H1 (cell line): Measurements from ENCODE around the gene ZNF350. TPM values are rescaled to one million over a fixed set of nuclear protein-coding genes. Genes with fewer than 3 reads are reported as not detected.

Experiments
- CTCF ChIA-PET: fragments of 300-600 bp; sonication (Branson Sonifier 250); formaldehyde crosslinking; loops from one replicate; lab custom pipeline; 2021; ENCODE audit not compliant: partially characterized antibody; lab: Charles Lee
- POLR2A ChIA-PET: fragments of 300-600 bp; sonication (Branson Sonifier 250); formaldehyde crosslinking; loops from one replicate; lab custom pipeline; 2021; ENCODE audit warnings: inconsistent platforms; ENCODE audit not compliant: partially characterized antibody; lab: Charles Lee
- DNase-seq, 2 experiments: peaks; one replicate each; pipeline versions ENCODE4 v3.0.0 to v3.0.0-alpha.2; 2010 to 2022; ENCODE audit warnings: low spot score in 2 of 2, low read depth in 1 of 2, mixed read lengths in 1 of 2
- FAIRE-seq: peaks from 2 replicates; lab custom pipeline; 2011; peaks lifted over from hg19 to GRCh38; lab: Jason Lieb, UNC
- H2AFZ ChIP-seq: 2 replicates; pipeline ENCODE4 v1.8.1; 2012; ENCODE audit warnings: low read length, inconsistent platforms
- H2AK5ac ChIP-seq: 2 replicates; pipeline ENCODE4 v1.6.1; 2013; ENCODE audit warnings: low read depth, low read length
- H2BK120ac ChIP-seq: replicated peaks from 2 replicates; pipeline ENCODE3; 2013; ENCODE audit warnings: low read depth, low read length, inconsistent platforms
- H2BK12ac ChIP-seq: 2 replicates; pipeline ENCODE4 v1.6.1; 2013; ENCODE audit warnings: low read depth, low read length
- H2BK15ac ChIP-seq: 2 replicates; pipeline ENCODE4 v1.6.1; 2013; ENCODE audit warnings: low read length
- H2BK20ac ChIP-seq: 2 replicates; pipeline ENCODE4 v1.6.1; 2013; ENCODE audit warnings: low read length
- H2BK5ac ChIP-seq: 2 replicates; pipeline ENCODE4 v1.6.1; 2013; ENCODE audit warnings: low read depth, low read length
- H3K14ac ChIP-seq: 2 replicates; pipeline ENCODE4 v1.6.1; 2013; ENCODE audit warnings: inconsistent platforms; ENCODE audit not compliant: insufficient read length
- H3K18ac ChIP-seq: 2 replicates; pipeline ENCODE4 v1.6.1; 2013; ENCODE audit warnings: low read length; ENCODE audit errors: extremely low read depth
- H3K23ac ChIP-seq: 2 replicates; pipeline ENCODE4 v1.6.1; 2013; ENCODE audit warnings: inconsistent platforms; ENCODE audit not compliant: insufficient read length
- H3K23me2 ChIP-seq: 2 replicates; pipeline ENCODE4 v1.6.1; 2013; ENCODE audit warnings: low read depth, low read length
- H3K27ac ChIP-seq: 2 replicates; pipeline ENCODE4 v1.6.1; 2011; ENCODE audit warnings: low read depth, low read length, inconsistent platforms
- H3K27me3 ChIP-seq, 4 experiments: replicated peaks in 1 of 4; 1 replicate in 1 of 4; 2 replicates in 3 of 4; pipeline versions ENCODE4 v1.6.1 to v1.8.1; 2011 to 2013; ENCODE audit warnings: low read length in 3 of 4, mild to moderate bottlenecking in 3 of 4, inconsistent platforms in 2 of 4, mixed read lengths in 2 of 4, moderate library complexity in 1 of 4; ENCODE audit not compliant: control insufficient read depth in 3 of 4, insufficient read depth in 3 of 4; ENCODE audit errors: extremely low read depth in 1 of 4
- H3K36me3 ChIP-seq, 4 experiments: 2 replicates each; pipeline versions ENCODE4 v1.6.1 to v1.8.1; 2011 to 2013; ENCODE audit warnings: mild to moderate bottlenecking in 4 of 4, low read length in 3 of 4, moderate library complexity in 2 of 4, control low read depth in 1 of 4, inconsistent platforms in 1 of 4; ENCODE audit not compliant: insufficient read depth in 4 of 4, control insufficient read depth in 2 of 4
- H3K4ac ChIP-seq: replicated peaks from 2 replicates; pipeline ENCODE3; 2013; ENCODE audit warnings: low read length, low read depth, mixed read lengths, inconsistent platforms; ENCODE audit not compliant: insufficient read length
- H3K4me1 ChIP-seq, 4 experiments: replicated peaks in 1 of 4; 1 replicate in 1 of 4; 2 replicates in 3 of 4; pipeline versions ENCODE4 v1.6.1 to v1.8.1; 2011 to 2013; ENCODE audit warnings: low read length in 3 of 4, inconsistent platforms in 2 of 4, mixed read lengths in 1 of 4; ENCODE audit not compliant: insufficient read depth in 4 of 4, control insufficient read depth in 3 of 4
- H3K4me2 ChIP-seq, 2 experiments: 2 replicates each; pipeline versions ENCODE4 v1.6.1 to v1.8.1; 2011 to 2013; ENCODE audit warnings: low read depth in 2 of 2, low read length in 2 of 2, control low read depth in 1 of 2, inconsistent platforms in 1 of 2, mild to moderate bottlenecking in 1 of 2; ENCODE audit not compliant: insufficient read depth in 1 of 2
- H3K4me3 ChIP-seq, 4 experiments: fragments of 200-600, 300-600 bp in 1 of 4; sonication (generic), shearing (Covaris generic), sonication (Bioruptor Twin) in 1 of 4; 2 replicates each; pipeline versions ENCODE4 v1.5.1 to v1.8.1; 2011 to 2016; ENCODE audit warnings: low read length in 4 of 4, low read depth in 3 of 4, control low read depth in 2 of 4, inconsistent platforms in 2 of 4, mild to moderate bottlenecking in 2 of 4, mixed read lengths in 1 of 4, moderate library complexity in 1 of 4; ENCODE audit not compliant: insufficient read depth in 2 of 4; ENCODE audit errors: extremely low read depth in 1 of 4
- H3K56ac ChIP-seq: replicated peaks from 2 replicates; pipeline ENCODE3; 2013; ENCODE audit warnings: low read depth, mild to moderate bottlenecking, mixed read lengths, low read length, inconsistent platforms; ENCODE audit not compliant: insufficient read length
- H3K79me1 ChIP-seq: 2 replicates; pipeline ENCODE4 v1.6.1; 2013; ENCODE audit warnings: low read depth, low read length, control low read depth
- H3K79me2 ChIP-seq, 2 experiments: 2 replicates each; pipeline versions ENCODE4 v1.6.1 to v1.8.1; 2012 to 2013; ENCODE audit warnings: low read length in 2 of 2, mild to moderate bottlenecking in 2 of 2, inconsistent platforms in 1 of 2; ENCODE audit not compliant: insufficient read depth in 2 of 2, control insufficient read depth in 1 of 2
- H3K9ac ChIP-seq, 4 experiments: replicated peaks in 1 of 4; 1 replicate in 1 of 4; 2 replicates in 3 of 4; pipeline versions ENCODE4 v1.6.1 to v1.8.1; 2011 to 2013; ENCODE audit warnings: low read depth in 3 of 4, low read length in 3 of 4, control low read depth in 2 of 4, mild to moderate bottlenecking in 2 of 4, moderate library complexity in 2 of 4, inconsistent platforms in 1 of 4; ENCODE audit errors: extremely low read depth in 1 of 4
- H3K9me3 ChIP-seq, 2 experiments: 2 replicates each; pipeline versions ENCODE4 v1.6.1 to v1.8.1; 2012 to 2013; ENCODE audit warnings: mild to moderate bottlenecking in 2 of 2, moderate library complexity in 2 of 2, control low read depth in 1 of 2, inconsistent platforms in 1 of 2, low read depth in 1 of 2, low read length in 1 of 2, mixed read lengths in 1 of 2; ENCODE audit not compliant: insufficient read depth in 2 of 2
- H4K20me1 ChIP-seq, 2 experiments: replicated peaks in 1 of 2; 2 replicates each; pipeline versions ENCODE3 to v1.8.1; 2011 to 2013; ENCODE audit warnings: inconsistent platforms in 2 of 2, low read length in 2 of 2, mild to moderate bottlenecking in 1 of 2; ENCODE audit not compliant: insufficient read depth in 2 of 2, control insufficient read depth in 1 of 2
- H4K5ac ChIP-seq: 2 replicates; pipeline ENCODE4 v1.6.1; 2013; ENCODE audit warnings: low read length, low read depth, mixed read lengths, inconsistent platforms; ENCODE audit not compliant: insufficient read length
- H4K8ac ChIP-seq: 2 replicates; pipeline ENCODE4 v1.8.0; 2013; ENCODE audit warnings: mild to moderate bottlenecking, moderate library complexity, low read length, inconsistent platforms; ENCODE audit not compliant: insufficient read depth; ENCODE audit errors: extremely low read depth
- H4K91ac ChIP-seq: replicated peaks from 2 replicates; pipeline ENCODE3; 2013; ENCODE audit warnings: low read length, mixed read lengths, inconsistent platforms; ENCODE audit not compliant: insufficient read length
- POU5F1 ChIP-seq: IDR thresholded peaks from 2 replicates; pipeline ENCODE4 v1.6.1; 2011; ENCODE audit warnings: low read depth, mild to moderate bottlenecking, low read length, moderate library complexity
- RNF2 ChIP-seq: fragments of 200-900, 300-1000 bp; sonication (generic); IDR thresholded peaks from 2 replicates; pipeline ENCODE4 v1.7.1; 2016; ENCODE audit warnings: borderline replicate concordance, low read depth, mild to moderate bottlenecking, antibody characterized with exemption, low read length; ENCODE audit not compliant: poor library complexity, severe bottlenecking; ENCODE audit errors: missing control alignments
- WGBS, 2 experiments: shearing (Covaris generic) in 1 of 2; methylation state at CpG; one replicate each; pipeline versions ENCODE4 v1.1.6 to v1.1.7; 2013 to 2015; ENCODE audit warnings: low lambda C conversion rate in 2 of 2, mixed read lengths in 2 of 2, inconsistent platforms in 1 of 2, low coverage in 1 of 2, missing lambda C conversion rate in 1 of 2; ENCODE audit not compliant: insufficient replicate concordance in 2 of 2, insufficient coverage in 1 of 2, insufficient read length in 1 of 2; ENCODE audit errors: extremely low coverage in 1 of 2, missing lambda C conversion rate in 1 of 2; 5-methylcytosine and 5-hydroxymethylcytosine counted together
- polyA plus RNA-seq, 7 experiments: library from polyadenylated mRNA; depleted of rRNA in 3 of 7; stranded (reverse) in 5 of 7; unstranded in 2 of 7; fragments of >200 nt in 5 of 7; fragments of 200-250 nt in 2 of 7; gene quantifications; 1 replicate in 5 of 7; 2 replicates in 1 of 7; 4 replicates in 1 of 7; pipeline versions ENCODE4 v1.2.1 to v1.2.3, GENCODE V29; 2011 to 2013; ENCODE audit warnings: missing spikeins in 2 of 7, mixed read lengths in 2 of 7
- total RNA-seq: library from RNA; stranded (reverse); fragmentation: NEBNext Ultra II Directional; extraction: Animal tissue kit (Norgen Biotek cat#: 25700); gene quantifications from 2 replicates; pipeline ENCODE4 v1.2.1, GENCODE V29; 2021

The ZNF350 gene
- total and polyA plus RNA-seq, 2 of the 8 experiments (the other 6 are each of a cell fraction or from before 2014, with no cell fraction given), result 1.7 to 5.3 TPM

- POLR2A ChIA-PET, result interaction anchor here (1.1 to 1.2 kb wide), 3 partner anchors 39 to 77 kb away, joined by 3 to 5 read pairs (median 3); no protein-coding TSS in a partner anchor
- TF ChIP-seq RNF2 (no peak), POU5F1 (no peak)
- TF ChIP-seq, all 59 proteins: peak for 0
- DNase-seq (no peak), FAIRE-seq (no peak)
- no peak overlapping the region for H3K9ac ChIP-seq
- H3K4me2 ChIP-seq, result no peak overlapping the region
- no peak overlapping the region for H2BK15ac ChIP-seq
- no peak overlapping the region for H2BK12ac ChIP-seq
- no peaks in the 10 kb centered on the region for H3K27me3 ChIP-seq
- H4K20me1 ChIP-seq, result peaks cover 0 to 2% of the 10 kb centered on the region in 2 experiments
- no peak overlapping the region for H2AK5ac ChIP-seq
- no peak overlapping the region for H3K18ac ChIP-seq
- H2BK20ac ChIP-seq, result no peak overlapping the region
- no peaks in the 10 kb centered on the region; a peak in 1 of 7 replicates for H3K4me1 ChIP-seq
- no peak overlapping the region for H3K14ac ChIP-seq
- H3K56ac ChIP-seq, result no peak overlapping the region
- no peak overlapping the region for H3K23ac ChIP-seq
- peaks cover 5 to 63% (median 39%) of the 10 kb centered on the region in 4 experiments; a peak in 7 of 8 replicates for H3K36me3 ChIP-seq
- peaks cover 3% of the 10 kb centered on the region; the same call in 1 of the 2 replicates for H3K23me2 ChIP-seq
- H3K79me1 ChIP-seq, result peaks cover 3% of the 10 kb centered on the region; the same call in 1 of the 2 replicates
- no peak overlapping the region for H3K4me3 ChIP-seq
- H2BK120ac ChIP-seq, result no peak overlapping the region
- CTCF ChIA-PET, result interaction anchor here (0.6 to 1.1 kb wide), 2 partner anchors 77 to 191 kb away, joined by 3 read pairs; no protein-coding TSS in a partner anchor
- no peak overlapping the region for H3K4ac ChIP-seq
- no peak overlapping the region for H4K91ac ChIP-seq
- peaks cover 3 to 66% of the 10 kb centered on the region in 2 experiments; a peak in 3 of 4 replicates for H3K79me2 ChIP-seq
- no peak overlapping the region for H3K27ac ChIP-seq
- H4K8ac ChIP-seq, result no peak overlapping the region
- 92% methylated on average over 8 of the region's 8 CpGs; no CpG with 5 or more reads in 1 of the 2 experiments for WGBS, 2 experiments
- no peak overlapping the region for H4K5ac ChIP-seq
- H2BK5ac ChIP-seq, result no peak overlapping the region
- H3K9me3 ChIP-seq, result peaks cover 6% of the 10 kb centered on the region in 2 experiments
- H2AFZ ChIP-seq, result no peak overlapping the region
Measured at GRCh38 chr19:51931921-51932320, 54.7 kb downstream of the ZNF350 start.
